ENCODE data around the gene BORCS5. TPM values are rescaled to one million over a fixed set of nuclear protein-coding genes. Genes with fewer than 3 reads are reported as not detected.

BORCS5 gene
- total RNA-seq, 1 experiment from 2014 or later: 13.9 TPM

DNA sequence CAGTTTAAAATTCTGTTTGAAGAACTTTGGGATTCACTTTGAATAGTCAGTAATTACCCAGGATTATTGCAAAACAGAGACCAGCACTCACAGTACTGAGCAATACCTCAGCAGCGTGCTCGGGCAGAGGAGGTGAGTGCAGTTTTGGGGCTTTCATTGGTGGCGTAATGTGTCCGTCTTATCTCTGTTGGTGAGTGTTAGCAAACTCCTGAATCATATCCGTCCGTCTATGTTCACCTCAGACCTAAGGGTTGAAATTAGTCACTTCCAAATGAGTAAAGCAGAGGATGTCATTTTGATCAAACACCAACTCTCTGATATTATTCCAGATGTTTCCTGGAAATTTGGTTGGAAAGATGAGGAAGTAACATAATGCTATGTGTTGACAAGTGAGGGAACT, 82.8 kb downstream of the BORCS5 start:
- Histone ChIP-seq H3K9ac (ENCODE audit: extremely low read depth, insufficient read length, low read length) (no peak overlapping the region), H3K14ac (ENCODE audit: insufficient read depth, low read length) (no peak overlapping the region), H3K4ac (ENCODE audit: low read depth, low read length) (no peak overlapping the region), H4K5ac (ENCODE audit: insufficient read length, low read depth, low read length) (no peak overlapping the region), H3K23ac (ENCODE audit: insufficient read length, low read depth, low read length) (no peak overlapping the region), H3K27ac (ENCODE audit: insufficient read length, low read depth, low read length) (no peak overlapping the region), H2AK5ac (ENCODE audit: insufficient read length, low read length) (no peak overlapping the region), H2BK15ac (ENCODE audit: low read depth, low read length) (no peak overlapping the region), H4K8ac (replicated peaks; ENCODE audit: insufficient read length, low read depth, low read length) (no peak overlapping the region), H2BK20ac (ENCODE audit: low read depth, low read length, poor library complexity, severe bottlenecking) (no peak overlapping the region), H4K91ac (ENCODE audit: insufficient read length, low read depth, low read length) (no peak overlapping the region), H3K9me3 (ENCODE audit: control insufficient read depth, low read depth, low read length) (no peaks in the 10 kb centered on the region), H3K56ac (ENCODE audit: insufficient read length, low read depth, low read length) (no peak overlapping the region), H2BK5ac (ENCODE audit: insufficient read length, low read length) (no peak overlapping the region), H4K20me1 (ENCODE audit: control insufficient read depth, insufficient read depth, insufficient read length) (no peaks in the 10 kb centered on the region), H3T11ph (ENCODE audit: low read length) (no peak overlapping the region), H2BK12ac (ENCODE audit: insufficient read length, low read depth, low read length) (no peak overlapping the region), H3K4me2 (ENCODE audit: insufficient read depth, insufficient read length, low read length) (no peak overlapping the region), H3K79me2 (ENCODE audit: insufficient read depth, low read length) (no peaks in the 10 kb centered on the region), H3K79me1 (ENCODE audit: insufficient read depth, low read depth, low read length, poor library complexity, severe bottlenecking) (no peaks in the 10 kb centered on the region), H3K23me2 (ENCODE audit: insufficient read length, low read depth, low read length, poor library complexity, severe bottlenecking) (no peaks in the 10 kb centered on the region), H2AFZ (ENCODE audit: low read length) (no peak overlapping the region), H3K4me1 (ENCODE audit: insufficient read depth, low read length) (no peaks in the 10 kb centered on the region), H3K27me3 (ENCODE audit: insufficient read depth, low read length) (no peaks in the 10 kb centered on the region), H2BK120ac (ENCODE audit: low read depth, low read length, poor library complexity, severe bottlenecking) (no peak overlapping the region), H3K18ac (ENCODE audit: insufficient read length, low read depth, low read length) (no peak overlapping the region)
- Mint-ChIP-seq H3K9me3 (no peaks in the 10 kb centered on the region; a peak in 1 of 5 replicates), H3K36me3 (ENCODE audit: insufficient read depth in 1 of 3, low read depth in 3 of 3) (peaks cover 7 to 12% (median 12%) of the 10 kb centered on the region in 3 experiments), H3K27ac (no peak overlapping the region), H3K4me3 (no peak overlapping the region), H3K27me3 (ENCODE audit: low read depth) (no peaks in the 10 kb centered on the region), H3K4me1 (no peaks in the 10 kb centered on the region)
- DNase-seq: no peak
- TF ChIP-seq, protein P1, sequence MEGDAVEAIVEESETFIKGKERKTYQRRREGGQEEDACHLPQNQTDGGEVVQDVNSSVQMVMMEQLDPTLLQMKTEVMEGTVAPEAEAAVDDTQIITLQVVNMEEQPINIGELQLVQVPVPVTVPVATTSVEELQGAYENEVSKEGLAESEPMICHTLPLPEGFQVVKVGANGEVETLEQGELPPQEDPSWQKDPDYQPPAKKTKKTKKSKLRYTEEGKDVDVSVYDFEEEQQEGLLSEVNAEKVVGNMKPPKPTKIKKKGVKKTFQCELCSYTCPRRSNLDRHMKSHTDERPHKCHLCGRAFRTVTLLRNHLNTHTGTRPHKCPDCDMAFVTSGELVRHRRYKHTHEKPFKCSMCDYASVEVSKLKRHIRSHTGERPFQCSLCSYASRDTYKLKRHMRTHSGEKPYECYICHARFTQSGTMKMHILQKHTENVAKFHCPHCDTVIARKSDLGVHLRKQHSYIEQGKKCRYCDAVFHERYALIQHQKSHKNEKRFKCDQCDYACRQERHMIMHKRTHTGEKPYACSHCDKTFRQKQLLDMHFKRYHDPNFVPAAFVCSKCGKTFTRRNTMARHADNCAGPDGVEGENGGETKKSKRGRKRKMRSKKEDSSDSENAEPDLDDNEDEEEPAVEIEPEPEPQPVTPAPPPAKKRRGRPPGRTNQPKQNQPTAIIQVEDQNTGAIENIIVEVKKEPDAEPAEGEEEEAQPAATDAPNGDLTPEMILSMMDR (conservative IDR thresholded peaks at IDR 0.05): no peak
- WGBS (ENCODE audit: extremely low coverage, insufficient read length, low lambda C conversion rate): no CpG with 5 or more reads among the region's 6 CpGs

Measured in H9 (cell line).